Muscle of back (tissue), 11 donors: ENCODE results near the gene ZNF277. TPM values are rescaled to one million over a fixed set of nuclear protein-coding genes. Genes with fewer than 3 reads are reported as not detected.
"Not testable (repeated sequence)": the region's sequence is repeated elsewhere in the genome, so short reads cannot be mapped to it uniquely, and the experiment has no call there.

Experiments
- DNase-seq, 3 donors: peaks; one replicate each; pipeline versions ENCODE4 v3.0.0 to v3.0.0-alpha.2; 2013
- polyA plus RNA-seq, 10 donors: library from polyadenylated mRNA; unstranded; fragments of 120-200 nt; gene quantifications; one replicate each; pipeline ENCODE4 v1.2.1, GENCODE V29; 2013; ENCODE audit not compliant: insufficient read length in 10 of 10

ZNF277 gene
- polyA plus RNA-seq, 10 donors, result 20.8 to 28.4 (median 25.7) TPM

GRCh38 chr7:112249967-112250366 is 43.5 kb downstream of the ZNF277 start:
- not testable (repeated sequence) for DNase-seq

DNA sequence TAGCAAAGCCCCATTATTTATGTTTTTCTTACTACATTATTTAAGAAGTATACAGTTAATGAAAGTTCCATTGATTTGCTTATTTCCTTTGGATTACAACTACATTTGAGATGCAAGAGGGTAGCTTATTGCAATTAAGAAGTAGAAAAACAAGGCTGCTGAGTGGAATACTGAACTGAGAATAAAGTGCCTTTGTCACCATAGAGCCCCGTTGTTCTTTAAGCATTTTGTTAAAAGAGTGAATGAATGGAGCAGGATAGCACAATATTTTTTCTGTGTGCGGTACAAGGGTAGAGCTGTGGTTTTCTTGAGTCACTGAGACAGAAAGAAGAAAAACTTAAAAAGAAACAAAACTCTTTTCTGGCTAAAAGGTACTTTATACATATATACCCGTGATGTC is 45.6 kb downstream of the ZNF277 start:
- DNase-seq, result no peak

DNA sequence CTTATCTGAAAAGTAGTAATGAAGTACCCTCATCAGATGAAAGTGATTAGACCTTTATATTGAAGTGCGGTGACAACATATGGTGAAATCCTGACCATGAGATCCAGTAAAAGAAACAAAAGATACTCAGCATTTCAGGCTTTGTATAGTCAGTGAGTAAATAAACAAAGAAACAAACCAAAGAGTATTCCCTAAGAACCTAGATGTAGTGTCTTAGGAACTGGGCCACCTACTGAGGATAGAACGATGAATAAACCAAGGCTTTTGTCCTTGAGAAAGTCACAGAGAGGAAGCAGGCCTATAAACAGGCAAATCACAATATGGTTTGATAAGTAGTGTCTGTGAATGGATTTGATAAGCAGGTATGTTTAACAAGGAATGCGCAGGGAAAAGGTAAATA is 46.2 kb downstream of the ZNF277 start:
- no peak for DNase-seq

GRCh38 chr7:112254156-112254555 is 47.7 kb downstream of the ZNF277 start:
- no peak for DNase-seq

GRCh38 chr7:112254709-112255387 is 48.4 kb downstream of the ZNF277 start:
- no peak for DNase-seq

GRCh38 chr7:112255388-112255720 is 48.9 kb downstream of the ZNF277 start:
- DNase-seq, result no peak

GRCh38 chr7:112257073-112257472 is 50.6 kb downstream of the ZNF277 start:
- DNase-seq, result no peak

DNA sequence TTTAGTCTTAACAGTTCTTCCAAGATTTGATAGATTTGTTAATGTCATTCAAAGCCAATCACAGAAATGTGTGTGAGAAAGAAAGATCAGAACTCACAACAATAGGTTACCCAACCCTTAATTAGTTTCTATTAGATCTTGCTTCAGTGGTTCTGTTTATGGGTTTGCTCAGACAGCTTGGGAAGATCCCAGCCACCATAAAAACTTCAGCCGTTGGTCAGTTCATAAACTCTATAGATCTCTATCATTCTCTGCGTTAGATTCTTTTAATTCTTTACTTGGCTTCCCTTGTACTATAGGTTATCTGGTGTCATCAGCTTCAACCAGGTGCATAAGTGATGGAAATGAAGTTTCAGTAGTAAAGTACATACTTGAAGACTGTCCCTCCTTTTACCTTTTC is 54.4 kb downstream of the ZNF277 start:
- DNase-seq, result no peak

DNA sequence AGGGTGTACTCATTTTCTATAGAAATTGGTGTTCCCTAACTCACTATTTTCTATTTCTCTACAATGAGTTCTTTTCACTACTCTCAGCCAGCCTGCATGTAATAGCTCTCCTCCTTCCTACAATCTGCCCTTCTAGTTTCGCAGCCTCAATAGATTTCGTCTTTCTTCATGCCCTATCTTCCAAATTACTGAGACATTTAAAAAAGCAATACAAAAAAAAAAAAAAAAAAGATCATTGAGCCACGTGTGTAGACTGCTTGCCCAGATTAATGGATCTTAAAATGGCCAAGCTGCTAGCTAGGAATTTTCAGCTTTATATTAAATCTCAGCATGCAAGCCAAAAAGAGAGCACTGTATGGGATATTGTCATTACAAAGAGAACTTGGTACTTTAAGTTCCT is 55.5 kb downstream of the ZNF277 start:
- no peak for DNase-seq

DNA sequence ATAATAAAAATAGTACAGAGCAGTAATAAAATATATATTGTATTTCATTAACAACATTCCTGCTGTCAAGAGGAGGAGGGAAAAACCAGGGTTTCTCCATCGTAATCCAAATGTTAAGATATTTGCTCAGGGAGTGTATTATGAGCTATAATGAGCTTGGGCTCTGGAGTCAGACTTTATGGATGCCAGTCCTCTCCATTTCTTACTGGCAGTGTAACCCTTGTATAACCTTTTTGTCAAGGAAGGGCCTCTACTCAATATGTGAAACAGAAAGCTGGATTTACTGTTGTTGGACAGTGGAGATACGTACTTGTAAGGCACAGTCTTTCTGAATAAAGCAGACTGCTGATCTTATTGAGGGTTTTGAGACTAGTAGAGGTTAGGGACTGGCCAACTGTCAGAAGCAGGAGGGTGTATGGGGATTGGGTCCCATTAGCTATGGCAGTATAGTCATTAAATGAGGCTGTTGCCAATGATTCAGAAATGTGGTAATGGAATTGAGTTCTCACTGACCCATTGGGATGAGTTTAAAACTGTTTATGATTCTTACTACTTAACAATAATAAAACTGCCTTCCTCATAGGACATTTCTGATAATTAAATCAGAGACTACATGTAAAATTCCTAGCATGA is 56.5 kb downstream of the ZNF277 start:
- DNase-seq, result peak in 1 of 3 donors; percentile 8

DNA sequence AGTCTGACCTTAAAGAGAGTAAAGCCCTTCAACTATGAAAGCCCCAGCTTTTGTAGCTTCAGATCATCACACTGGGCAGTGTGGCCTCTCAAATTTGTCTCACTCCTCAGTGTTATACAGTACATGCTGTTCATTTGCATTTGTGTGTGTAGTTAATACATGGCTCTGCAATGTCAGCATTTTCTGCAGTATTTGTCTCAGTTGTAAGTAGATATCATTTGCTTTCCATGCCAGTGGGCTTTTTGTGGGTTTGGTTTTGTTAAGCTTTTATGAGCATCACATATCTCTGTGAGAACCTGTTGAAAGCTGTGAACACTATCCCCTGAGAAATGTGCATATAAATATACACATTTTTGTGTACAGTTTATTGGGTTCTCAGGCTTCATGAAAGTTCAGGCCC is 57.0 kb downstream of the ZNF277 start:
- DNase-seq, result no peak

GRCh38 chr7:112266141-112266540 is 59.6 kb downstream of the ZNF277 start:
- DNase-seq, result no peak

DNA sequence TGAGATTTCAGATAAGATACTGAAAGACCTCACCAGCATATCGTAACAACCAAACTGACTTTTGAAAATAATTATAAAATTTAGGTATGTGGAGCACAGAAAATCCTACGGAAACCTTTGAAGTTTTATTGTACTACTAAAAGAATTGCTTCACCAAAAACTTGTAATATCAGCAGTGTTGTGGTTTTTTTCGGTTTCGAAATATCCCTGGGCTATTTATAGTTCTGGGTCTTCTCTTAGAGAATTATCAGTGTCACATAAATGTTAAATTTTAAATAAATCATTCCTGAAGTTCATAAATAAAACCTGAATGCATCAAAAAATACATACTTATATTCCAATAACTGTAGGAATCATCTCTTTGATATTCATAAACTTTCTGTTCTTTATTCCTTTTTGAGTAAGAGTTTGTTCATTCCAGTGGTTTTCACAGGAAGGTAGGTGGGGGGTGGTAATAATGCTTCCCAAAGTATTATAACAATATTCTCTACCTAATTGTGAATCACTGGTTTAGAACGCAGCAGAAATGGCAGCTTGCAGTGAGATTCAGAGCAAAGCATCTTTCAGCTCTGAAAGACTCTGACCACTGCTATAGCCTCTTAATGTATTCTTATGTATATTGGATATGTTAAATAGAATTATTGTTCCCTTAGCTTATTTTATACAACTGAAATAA is 60.2 kb downstream of the ZNF277 start:
- peak in 1 of 3 donors; percentile 13 for DNase-seq

DNA sequence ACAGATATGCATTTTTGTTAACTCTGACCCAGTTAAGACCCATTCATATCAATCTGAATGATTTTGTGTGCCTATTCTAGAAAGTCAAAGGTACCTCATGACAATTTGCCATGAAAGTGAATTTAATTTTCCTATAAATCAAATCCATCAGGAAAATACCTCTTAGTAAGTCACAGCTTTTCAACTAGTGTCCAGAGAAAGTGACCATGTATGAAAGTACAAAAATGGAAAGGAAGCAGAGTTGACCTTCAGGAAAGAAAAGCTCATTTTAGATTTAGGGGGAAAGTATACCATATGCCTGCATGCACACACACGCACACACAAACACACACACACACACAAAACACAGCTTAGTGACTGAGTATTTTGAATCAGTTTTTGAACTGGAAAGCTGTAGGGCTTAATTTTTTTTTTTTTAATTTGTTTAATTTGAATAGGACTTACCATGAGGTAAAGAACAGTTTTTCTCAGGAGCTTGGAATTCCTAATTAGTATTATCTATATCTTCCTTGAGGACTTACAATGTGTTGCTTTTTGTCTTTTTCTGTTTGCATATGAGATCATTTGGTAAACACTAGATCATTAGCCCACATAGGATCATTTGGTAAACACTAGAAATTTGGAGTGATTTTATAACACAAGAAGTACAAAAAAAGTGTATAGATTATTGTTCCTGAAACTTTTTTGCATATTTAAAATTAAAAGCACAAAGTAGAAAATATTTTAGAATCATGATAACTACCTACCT is 61.6 kb downstream of the ZNF277 start:
- no peak for DNase-seq

GRCh38 chr7:112271162-112271561 is 64.7 kb downstream of the ZNF277 start:
- no peak for DNase-seq

DNA sequence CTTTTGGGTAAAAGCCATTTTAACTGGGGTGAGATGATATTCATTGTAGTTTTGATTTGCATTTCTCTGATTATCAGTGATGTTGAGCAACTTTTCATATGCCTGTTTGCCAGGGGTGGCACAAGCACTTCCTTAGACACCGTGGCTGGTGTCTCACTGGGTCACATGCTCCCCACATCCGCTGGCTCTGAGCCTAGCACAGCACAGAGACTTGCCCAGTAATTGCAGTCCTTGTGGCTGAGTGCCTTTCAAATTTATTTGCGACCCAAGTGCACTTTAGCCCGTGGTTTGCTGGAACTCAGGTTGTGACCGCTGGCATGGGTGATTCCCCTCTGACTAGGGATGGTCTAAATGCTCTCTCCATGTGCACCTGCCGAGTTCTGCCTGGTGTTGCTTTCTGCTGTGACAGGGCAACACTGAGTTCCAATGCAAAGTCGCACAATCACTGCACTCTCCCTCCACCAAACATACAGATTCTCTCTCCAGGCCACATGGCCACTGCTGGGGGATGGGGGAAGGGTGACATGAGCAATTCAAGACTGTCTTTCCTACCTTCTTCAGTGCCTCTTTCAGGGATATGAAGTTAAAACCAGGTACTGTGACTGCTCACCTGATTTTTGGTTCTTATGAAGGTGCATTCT is 66.5 kb downstream of the ZNF277 start:
- DNase-seq, result no peak

- DNase-seq, result no peak
These were observed 72.5 kb downstream of the ZNF277 start for GRCh38 chr7:112279042-112279441.

- DNase-seq, result peak in 2 of 3 donors; percentile 23 to 27
These were observed 73.8 kb downstream of the ZNF277 start for GRCh38 chr7:112280267-112280666.

- no peak for DNase-seq
These were observed 76.1 kb downstream of the ZNF277 start for GRCh38 chr7:112282476-112283188.

DNA sequence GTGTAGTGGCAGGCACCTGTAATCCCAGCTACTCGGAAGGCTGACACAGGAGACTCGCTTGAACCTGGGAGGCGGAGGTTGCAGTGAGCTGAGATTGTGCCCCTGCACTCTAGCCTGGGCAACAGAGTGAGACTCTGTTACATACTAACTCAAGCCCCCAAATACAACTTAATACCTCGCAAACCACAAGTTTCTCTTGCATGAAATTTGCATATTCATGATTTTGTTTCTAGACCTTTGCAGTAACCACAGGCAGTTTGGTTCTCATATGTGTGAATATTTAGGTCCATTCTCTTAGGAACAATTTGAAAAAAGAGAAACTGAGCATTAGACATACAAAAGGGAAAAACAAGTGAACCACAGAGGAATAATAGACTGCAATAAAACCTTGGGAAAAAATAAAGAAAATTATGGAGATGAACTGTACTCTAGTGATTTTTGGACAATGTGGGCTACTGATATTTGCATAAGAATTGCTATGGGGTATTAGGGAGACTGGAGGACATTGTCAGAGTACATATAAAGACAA is 77.0 kb downstream of the ZNF277 start:
- DNase-seq, result no peak
